IgD-negative memory B cell (primary cell): Measurements from ENCODE around the gene VANGL1. TPM values are rescaled to one million over a fixed set of nuclear protein-coding genes. Genes with fewer than 3 reads are reported as not detected.

Experiments
- H3K27ac Mint-ChIP-seq, 3 donors: one replicate each; pipeline ENCODE4 v1.8.0; 2020 to 2022; ENCODE audit warnings: mild to moderate bottlenecking in 3 of 3, mixed read lengths in 3 of 3, moderate library complexity in 1 of 3
- H3K27me3 Mint-ChIP-seq: one replicate; pipeline ENCODE4 v1.8.0; 2021; ENCODE audit warnings: mixed read lengths
- H3K36me3 Mint-ChIP-seq: one replicate; pipeline ENCODE4 v1.8.0; 2020; ENCODE audit warnings: mild to moderate bottlenecking, mixed read lengths
- H3K4me1 Mint-ChIP-seq, 3 donors: one replicate each; pipeline ENCODE4 v1.8.0; 2020 to 2022; ENCODE audit warnings: mixed read lengths in 3 of 3, mild to moderate bottlenecking in 1 of 3
- H3K4me3 Mint-ChIP-seq, 4 donors: one replicate each; pipeline ENCODE4 v1.8.0; 2020 to 2022; ENCODE audit warnings: mild to moderate bottlenecking in 4 of 4, mixed read lengths in 4 of 4, moderate library complexity in 3 of 4
- H3K9me3 Mint-ChIP-seq, 3 donors: one replicate each; pipeline ENCODE4 v1.8.0; 2020 to 2021; ENCODE audit warnings: mixed read lengths in 3 of 3, mild to moderate bottlenecking in 1 of 3
- polyA plus RNA-seq: library from polyadenylated mRNA; unstranded; fragments of 300-500 nt; fragmentation: Illumina TruSeq; gene quantifications from one replicate; pipeline ENCODE4 v1.2.3, GENCODE V29; 2021

The VANGL1 gene
- polyA plus RNA-seq, 1 donor from 2014 or later = 1.5 TPM

GRCh38 chr1:115651391-115651790, 9.6 kb downstream of the VANGL1 start:
- Mint-ChIP-seq H3K36me3 (no peaks in the 10 kb centered on the region), H3K9me3 (peaks cover 0 to 2% (median 0%) of the 10 kb centered on the region in 3 donors), H3K4me1 (peaks cover 0 to 6% (median 3%) of the 10 kb centered on the region in 3 donors), H3K27ac (no peak overlapping the region), H3K27me3 (no peaks in the 10 kb centered on the region), H3K4me3 (no peak overlapping the region)

GRCh38 chr1:115652236-115652788, 10.5 kb downstream of the VANGL1 start:
- Mint-ChIP-seq H3K27ac (no peak overlapping the region), H3K4me1 (peaks cover 0 to 6% (median 3%) of the 10 kb centered on the region in 3 donors), H3K27me3 (no peaks in the 10 kb centered on the region), H3K9me3 (peaks cover 0 to 2% (median 0%) of the 10 kb centered on the region in 3 donors), H3K36me3 (no peaks in the 10 kb centered on the region), H3K4me3 (no peak overlapping the region)

GRCh38 chr1:115654125-115654524, 12.4 kb downstream of the VANGL1 start:
- peak overlapping the region in 1 of 3 donors; percentile 50 for H3K27ac Mint-ChIP-seq
- H3K4me3 Mint-ChIP-seq = no peak overlapping the region
- H3K36me3 Mint-ChIP-seq = no peaks in the 10 kb centered on the region
- peaks cover 0 to 2% (median 0%) of the 10 kb centered on the region in 3 donors for H3K9me3 Mint-ChIP-seq
- no peaks in the 10 kb centered on the region for H3K27me3 Mint-ChIP-seq
- H3K4me1 Mint-ChIP-seq = peaks cover 0 to 6% (median 3%) of the 10 kb centered on the region in 3 donors

- Mint-ChIP-seq H3K4me1 (no peaks in the 10 kb centered on the region), H3K9me3 (peaks cover 0 to 2% (median 0%) of the 10 kb centered on the region in 3 donors), H3K4me3 (no peak overlapping the region), H3K27ac (peak overlapping the region in 1 of 3 donors; percentile 50), H3K27me3 (no peaks in the 10 kb centered on the region), H3K36me3 (no peaks in the 10 kb centered on the region)
Observed at GRCh38 chr1:115654663-115655305, 13.0 kb downstream of the VANGL1 start.

- Mint-ChIP-seq H3K36me3 (no peaks in the 10 kb centered on the region), H3K4me3 (no peak overlapping the region), H3K27ac (no peak overlapping the region), H3K9me3 (peaks cover 0 to 2% (median 0%) of the 10 kb centered on the region in 3 donors), H3K27me3 (no peaks in the 10 kb centered on the region), H3K4me1 (no peaks in the 10 kb centered on the region)
Observed at GRCh38 chr1:115655306-115655663, 13.5 kb downstream of the VANGL1 start.

GRCh38 chr1:115655916-115656315, 14.1 kb downstream of the VANGL1 start:
- Mint-ChIP-seq H3K4me1 (no peaks in the 10 kb centered on the region), H3K36me3 (no peaks in the 10 kb centered on the region), H3K9me3 (peaks cover 0 to 2% (median 0%) of the 10 kb centered on the region in 3 donors), H3K27me3 (no peaks in the 10 kb centered on the region), H3K27ac (no peak overlapping the region), H3K4me3 (no peak overlapping the region)

GRCh38 chr1:115656461-115657077, 14.8 kb downstream of the VANGL1 start:
- Mint-ChIP-seq H3K27ac (no peak overlapping the region), H3K4me1 (no peaks in the 10 kb centered on the region), H3K27me3 (no peaks in the 10 kb centered on the region), H3K9me3 (peaks cover 0 to 2% (median 0%) of the 10 kb centered on the region in 3 donors), H3K4me3 (no peak overlapping the region), H3K36me3 (no peaks in the 10 kb centered on the region)

GRCh38 chr1:115658646-115659045, 16.9 kb downstream of the VANGL1 start:
- H3K4me1 Mint-ChIP-seq = no peaks in the 10 kb centered on the region
- H3K27me3 Mint-ChIP-seq = no peaks in the 10 kb centered on the region
- H3K27ac Mint-ChIP-seq = no peak overlapping the region
- no peak overlapping the region for H3K4me3 Mint-ChIP-seq
- peaks cover 0 to 2% (median 0%) of the 10 kb centered on the region in 3 donors for H3K9me3 Mint-ChIP-seq
- H3K36me3 Mint-ChIP-seq = no peaks in the 10 kb centered on the region

- H3K36me3 Mint-ChIP-seq = no peaks in the 10 kb centered on the region
- H3K9me3 Mint-ChIP-seq = peaks cover 0 to 2% (median 0%) of the 10 kb centered on the region in 3 donors
- H3K4me3 Mint-ChIP-seq = no peak overlapping the region
- no peak overlapping the region for H3K27ac Mint-ChIP-seq
- no peaks in the 10 kb centered on the region for H3K27me3 Mint-ChIP-seq
- no peaks in the 10 kb centered on the region for H3K4me1 Mint-ChIP-seq
Observed at GRCh38 chr1:115660151-115660550, 18.4 kb downstream of the VANGL1 start.

GRCh38 chr1:115661157-115661556, 19.4 kb downstream of the VANGL1 start:
- peaks cover 0 to 2% (median 0%) of the 10 kb centered on the region in 3 donors for H3K4me1 Mint-ChIP-seq
- no peaks in the 10 kb centered on the region for H3K27me3 Mint-ChIP-seq
- no peaks in the 10 kb centered on the region for H3K36me3 Mint-ChIP-seq
- no peaks in the 10 kb centered on the region for H3K9me3 Mint-ChIP-seq
- H3K27ac Mint-ChIP-seq = no peak overlapping the region
- H3K4me3 Mint-ChIP-seq = no peak overlapping the region

GRCh38 chr1:115665319-115666096, 23.7 kb downstream of the VANGL1 start:
- H3K27me3 Mint-ChIP-seq = no peaks in the 10 kb centered on the region
- H3K4me1 Mint-ChIP-seq = peaks cover 0 to 2% (median 0%) of the 10 kb centered on the region in 3 donors

GRCh38 chr1:115666206-115666605, 24.4 kb downstream of the VANGL1 start:
- no peak overlapping the region for H3K4me3 Mint-ChIP-seq
- no peak overlapping the region for H3K27ac Mint-ChIP-seq
- H3K9me3 Mint-ChIP-seq = no peaks in the 10 kb centered on the region
- no peaks in the 10 kb centered on the region for H3K27me3 Mint-ChIP-seq
- H3K36me3 Mint-ChIP-seq = peaks cover 1% of the 10 kb centered on the region
- H3K4me1 Mint-ChIP-seq = peaks cover 0 to 2% (median 0%) of the 10 kb centered on the region in 3 donors

More at GRCh38 chr1:115665319-115666096, 23.7 kb downstream of the VANGL1 start:
- Mint-ChIP-seq H3K9me3 (no peaks in the 10 kb centered on the region), H3K36me3 (peaks cover 1% of the 10 kb centered on the region), H3K27ac (no peak overlapping the region), H3K4me3 (no peak overlapping the region)

- peaks cover 1% of the 10 kb centered on the region for H3K36me3 Mint-ChIP-seq
- H3K4me3 Mint-ChIP-seq = no peak overlapping the region
- no peaks in the 10 kb centered on the region for H3K27me3 Mint-ChIP-seq
- H3K4me1 Mint-ChIP-seq = peaks cover 0 to 2% (median 0%) of the 10 kb centered on the region in 3 donors
- no peaks in the 10 kb centered on the region for H3K9me3 Mint-ChIP-seq
- H3K27ac Mint-ChIP-seq = no peak overlapping the region
Observed at GRCh38 chr1:115666702-115667101, 24.9 kb downstream of the VANGL1 start.

GRCh38 chr1:115668579-115668978, 26.8 kb downstream of the VANGL1 start:
- Mint-ChIP-seq H3K27ac (no peak overlapping the region), H3K4me1 (peaks cover 0 to 2% (median 0%) of the 10 kb centered on the region in 3 donors), H3K36me3 (peaks cover 1% of the 10 kb centered on the region), H3K9me3 (no peaks in the 10 kb centered on the region), H3K4me3 (no peak overlapping the region), H3K27me3 (no peaks in the 10 kb centered on the region)
